H1 (cell line): ENCODE measurements around the gene TEX48. TPM values are rescaled to one million over a fixed set of nuclear protein-coding genes. Genes with fewer than 3 reads are reported as not detected.
A peak's percentile ranks its signal among the peaks of the same experiment; 100 is the strongest.

Experiments
- CTCF ChIA-PET: fragments of 300-600 bp; sonication (Branson Sonifier 250); formaldehyde crosslinking; loops from one replicate; lab custom pipeline; 2021; ENCODE audit not compliant: partially characterized antibody; lab: Charles Lee
- POLR2A ChIA-PET: fragments of 300-600 bp; sonication (Branson Sonifier 250); formaldehyde crosslinking; loops from one replicate; lab custom pipeline; 2021; ENCODE audit warnings: inconsistent platforms; ENCODE audit not compliant: partially characterized antibody; lab: Charles Lee
- DNase-seq, 2 experiments: peaks; one replicate each; pipeline versions ENCODE4 v3.0.0 to v3.0.0-alpha.2; 2010 to 2022; ENCODE audit warnings: low spot score in 2 of 2, low read depth in 1 of 2, mixed read lengths in 1 of 2
- FAIRE-seq: peaks from 2 replicates; lab custom pipeline; 2011; peaks lifted over from hg19 to GRCh38; lab: Jason Lieb, UNC
- H2AFZ ChIP-seq: 2 replicates; pipeline ENCODE4 v1.8.1; 2012; ENCODE audit warnings: low read length, inconsistent platforms
- H2AK5ac ChIP-seq: 2 replicates; pipeline ENCODE4 v1.6.1; 2013; ENCODE audit warnings: low read depth, low read length
- H2BK120ac ChIP-seq: replicated peaks from 2 replicates; pipeline ENCODE3; 2013; ENCODE audit warnings: low read depth, low read length, inconsistent platforms
- H2BK12ac ChIP-seq: 2 replicates; pipeline ENCODE4 v1.6.1; 2013; ENCODE audit warnings: low read depth, low read length
- H2BK15ac ChIP-seq: 2 replicates; pipeline ENCODE4 v1.6.1; 2013; ENCODE audit warnings: low read length
- H2BK20ac ChIP-seq: 2 replicates; pipeline ENCODE4 v1.6.1; 2013; ENCODE audit warnings: low read length
- H2BK5ac ChIP-seq: 2 replicates; pipeline ENCODE4 v1.6.1; 2013; ENCODE audit warnings: low read depth, low read length
- H3K14ac ChIP-seq: 2 replicates; pipeline ENCODE4 v1.6.1; 2013; ENCODE audit warnings: inconsistent platforms; ENCODE audit not compliant: insufficient read length
- H3K18ac ChIP-seq: 2 replicates; pipeline ENCODE4 v1.6.1; 2013; ENCODE audit warnings: low read length; ENCODE audit errors: extremely low read depth
- H3K23ac ChIP-seq: 2 replicates; pipeline ENCODE4 v1.6.1; 2013; ENCODE audit warnings: inconsistent platforms; ENCODE audit not compliant: insufficient read length
- H3K23me2 ChIP-seq: 2 replicates; pipeline ENCODE4 v1.6.1; 2013; ENCODE audit warnings: low read depth, low read length
- H3K27ac ChIP-seq: 2 replicates; pipeline ENCODE4 v1.6.1; 2011; ENCODE audit warnings: low read depth, low read length, inconsistent platforms
- H3K27me3 ChIP-seq, 4 experiments: replicated peaks in 1 of 4; 1 replicate in 1 of 4; 2 replicates in 3 of 4; pipeline versions ENCODE4 v1.6.1 to v1.8.1; 2011 to 2013; ENCODE audit warnings: low read length in 3 of 4, mild to moderate bottlenecking in 3 of 4, inconsistent platforms in 2 of 4, mixed read lengths in 2 of 4, moderate library complexity in 1 of 4; ENCODE audit not compliant: control insufficient read depth in 3 of 4, insufficient read depth in 3 of 4; ENCODE audit errors: extremely low read depth in 1 of 4
- H3K36me3 ChIP-seq, 4 experiments: 2 replicates each; pipeline versions ENCODE4 v1.6.1 to v1.8.1; 2011 to 2013; ENCODE audit warnings: mild to moderate bottlenecking in 4 of 4, low read length in 3 of 4, moderate library complexity in 2 of 4, control low read depth in 1 of 4, inconsistent platforms in 1 of 4; ENCODE audit not compliant: insufficient read depth in 4 of 4, control insufficient read depth in 2 of 4
- H3K4ac ChIP-seq: replicated peaks from 2 replicates; pipeline ENCODE3; 2013; ENCODE audit warnings: low read length, low read depth, mixed read lengths, inconsistent platforms; ENCODE audit not compliant: insufficient read length
- H3K4me1 ChIP-seq, 4 experiments: replicated peaks in 1 of 4; 1 replicate in 1 of 4; 2 replicates in 3 of 4; pipeline versions ENCODE4 v1.6.1 to v1.8.1; 2011 to 2013; ENCODE audit warnings: low read length in 3 of 4, inconsistent platforms in 2 of 4, mixed read lengths in 1 of 4; ENCODE audit not compliant: insufficient read depth in 4 of 4, control insufficient read depth in 3 of 4
- H3K4me2 ChIP-seq, 2 experiments: 2 replicates each; pipeline versions ENCODE4 v1.6.1 to v1.8.1; 2011 to 2013; ENCODE audit warnings: low read depth in 2 of 2, low read length in 2 of 2, control low read depth in 1 of 2, inconsistent platforms in 1 of 2, mild to moderate bottlenecking in 1 of 2; ENCODE audit not compliant: insufficient read depth in 1 of 2
- H3K4me3 ChIP-seq, 4 experiments: fragments of 200-600, 300-600 bp in 1 of 4; sonication (generic), shearing (Covaris generic), sonication (Bioruptor Twin) in 1 of 4; 2 replicates each; pipeline versions ENCODE4 v1.5.1 to v1.8.1; 2011 to 2016; ENCODE audit warnings: low read length in 4 of 4, low read depth in 3 of 4, control low read depth in 2 of 4, inconsistent platforms in 2 of 4, mild to moderate bottlenecking in 2 of 4, mixed read lengths in 1 of 4, moderate library complexity in 1 of 4; ENCODE audit not compliant: insufficient read depth in 2 of 4; ENCODE audit errors: extremely low read depth in 1 of 4
- H3K56ac ChIP-seq: replicated peaks from 2 replicates; pipeline ENCODE3; 2013; ENCODE audit warnings: low read depth, mild to moderate bottlenecking, mixed read lengths, low read length, inconsistent platforms; ENCODE audit not compliant: insufficient read length
- H3K79me1 ChIP-seq: 2 replicates; pipeline ENCODE4 v1.6.1; 2013; ENCODE audit warnings: low read depth, low read length, control low read depth
- H3K79me2 ChIP-seq, 2 experiments: 2 replicates each; pipeline versions ENCODE4 v1.6.1 to v1.8.1; 2012 to 2013; ENCODE audit warnings: low read length in 2 of 2, mild to moderate bottlenecking in 2 of 2, inconsistent platforms in 1 of 2; ENCODE audit not compliant: insufficient read depth in 2 of 2, control insufficient read depth in 1 of 2
- H3K9ac ChIP-seq, 4 experiments: replicated peaks in 1 of 4; 1 replicate in 1 of 4; 2 replicates in 3 of 4; pipeline versions ENCODE4 v1.6.1 to v1.8.1; 2011 to 2013; ENCODE audit warnings: low read depth in 3 of 4, low read length in 3 of 4, control low read depth in 2 of 4, mild to moderate bottlenecking in 2 of 4, moderate library complexity in 2 of 4, inconsistent platforms in 1 of 4; ENCODE audit errors: extremely low read depth in 1 of 4
- H3K9me3 ChIP-seq, 2 experiments: 2 replicates each; pipeline versions ENCODE4 v1.6.1 to v1.8.1; 2012 to 2013; ENCODE audit warnings: mild to moderate bottlenecking in 2 of 2, moderate library complexity in 2 of 2, control low read depth in 1 of 2, inconsistent platforms in 1 of 2, low read depth in 1 of 2, low read length in 1 of 2, mixed read lengths in 1 of 2; ENCODE audit not compliant: insufficient read depth in 2 of 2
- H4K20me1 ChIP-seq, 2 experiments: replicated peaks in 1 of 2; 2 replicates each; pipeline versions ENCODE3 to v1.8.1; 2011 to 2013; ENCODE audit warnings: inconsistent platforms in 2 of 2, low read length in 2 of 2, mild to moderate bottlenecking in 1 of 2; ENCODE audit not compliant: insufficient read depth in 2 of 2, control insufficient read depth in 1 of 2
- H4K5ac ChIP-seq: 2 replicates; pipeline ENCODE4 v1.6.1; 2013; ENCODE audit warnings: low read length, low read depth, mixed read lengths, inconsistent platforms; ENCODE audit not compliant: insufficient read length
- H4K8ac ChIP-seq: 2 replicates; pipeline ENCODE4 v1.8.0; 2013; ENCODE audit warnings: mild to moderate bottlenecking, moderate library complexity, low read length, inconsistent platforms; ENCODE audit not compliant: insufficient read depth; ENCODE audit errors: extremely low read depth
- H4K91ac ChIP-seq: replicated peaks from 2 replicates; pipeline ENCODE3; 2013; ENCODE audit warnings: low read length, mixed read lengths, inconsistent platforms; ENCODE audit not compliant: insufficient read length
- ATF3 ChIP-seq: IDR thresholded peaks from 2 replicates; pipeline ENCODE4 v1.6.1; 2011; ENCODE audit warnings: low read depth, mild to moderate bottlenecking, low read length; ENCODE audit not compliant: insufficient read depth
- BCL11A ChIP-seq, 2 experiments: IDR thresholded peaks; one replicate each; pipeline ENCODE4 v1.6.1; 2011; ENCODE audit warnings: low read depth in 2 of 2, low read length in 2 of 2, mild to moderate bottlenecking in 2 of 2
- CBX8 ChIP-seq: fragments of 300-800, 300-1000 bp; sonication (generic); IDR thresholded peaks from 2 replicates; pipeline ENCODE4 v1.7.1; 2016; ENCODE audit warnings: low read depth, low read length, borderline replicate concordance
- CEBPB ChIP-seq: IDR thresholded peaks from 2 replicates; pipeline ENCODE4 v1.6.1; 2012; ENCODE audit warnings: low read depth, low read length
- GTF2F1 ChIP-seq: IDR thresholded peaks from 2 replicates; pipeline ENCODE4 v1.6.1; 2012; ENCODE audit warnings: low read depth, low read length, improper control_type of control experiment, borderline replicate concordance
- PHF8 ChIP-seq: fragments of 200-600 bp; sonication (generic); conservative IDR thresholded peaks from 2 replicates; pipeline ENCODE4 v1.7.1; 2012; ENCODE audit warnings: low read depth, mild to moderate bottlenecking, inconsistent platforms, low read length, moderate library complexity
- RFX5 ChIP-seq: IDR thresholded peaks from 2 replicates; pipeline ENCODE4 v1.6.1; 2011; ENCODE audit warnings: low read depth, low read length, improper control_type of control experiment, borderline replicate concordance
- RXRA ChIP-seq: IDR thresholded peaks from 2 replicates; pipeline ENCODE4 v1.6.1; 2011; ENCODE audit warnings: low read depth, mild to moderate bottlenecking, low read length, moderate library complexity; ENCODE audit not compliant: insufficient read depth
- SIN3A ChIP-seq, 2 experiments: IDR thresholded peaks in 1 of 2; conservative IDR thresholded peaks in 1 of 2; 2 replicates each; pipeline ENCODE4 v1.6.1; 2011 to 2012; ENCODE audit warnings: low read length in 2 of 2, improper control_type of control experiment in 1 of 2, low read depth in 1 of 2, mild to moderate bottlenecking in 1 of 2
- SP2 ChIP-seq: IDR thresholded peaks from 2 replicates; pipeline ENCODE4 v1.6.1; 2012; ENCODE audit warnings: mild to moderate bottlenecking, low read length, inconsistent platforms
- SUZ12 ChIP-seq: fragments of 200-600 bp; sonication (generic); IDR thresholded peaks from 2 replicates; pipeline ENCODE4 v1.6.1; 2012; ENCODE audit warnings: mild to moderate bottlenecking, inconsistent platforms, low read length, moderate library complexity, mixed read lengths
- TAF1 ChIP-seq: IDR thresholded peaks from 2 replicates; pipeline ENCODE4 v1.6.1; 2011; ENCODE audit warnings: mild to moderate bottlenecking, low read depth, low read length
- TBP ChIP-seq: IDR thresholded peaks from 2 replicates; pipeline ENCODE4 v1.6.1; 2011; ENCODE audit warnings: low read depth, low read length, improper control_type of control experiment
- TEAD4 ChIP-seq: IDR thresholded peaks from 2 replicates; pipeline ENCODE4 v1.6.1; 2012; ENCODE audit warnings: low read depth, low read length, inconsistent platforms, mixed read lengths
- WGBS, 2 experiments: shearing (Covaris generic) in 1 of 2; methylation state at CpG; one replicate each; pipeline versions ENCODE4 v1.1.6 to v1.1.7; 2013 to 2015; ENCODE audit warnings: low lambda C conversion rate in 2 of 2, mixed read lengths in 2 of 2, inconsistent platforms in 1 of 2, low coverage in 1 of 2, missing lambda C conversion rate in 1 of 2; ENCODE audit not compliant: insufficient replicate concordance in 2 of 2, insufficient coverage in 1 of 2, insufficient read length in 1 of 2; ENCODE audit errors: extremely low coverage in 1 of 2, missing lambda C conversion rate in 1 of 2; 5-methylcytosine and 5-hydroxymethylcytosine counted together
- polyA plus RNA-seq, 7 experiments: library from polyadenylated mRNA; depleted of rRNA in 3 of 7; stranded (reverse) in 5 of 7; unstranded in 2 of 7; fragments of >200 nt in 5 of 7; fragments of 200-250 nt in 2 of 7; gene quantifications; 1 replicate in 5 of 7; 2 replicates in 1 of 7; 4 replicates in 1 of 7; pipeline versions ENCODE4 v1.2.1 to v1.2.3, GENCODE V29; 2011 to 2013; ENCODE audit warnings: missing spikeins in 2 of 7, mixed read lengths in 2 of 7
- total RNA-seq: library from RNA; stranded (reverse); fragmentation: NEBNext Ultra II Directional; extraction: Animal tissue kit (Norgen Biotek cat#: 25700); gene quantifications from 2 replicates; pipeline ENCODE4 v1.2.1, GENCODE V29; 2021

The TEX48 gene
- total and polyA plus RNA-seq, 2 of the 8 experiments (the other 6 are each of a cell fraction or from before 2014, with no cell fraction given) = not detected

GRCh38 chr9:114689813-114690212 lies 7.8 kb upstream of the TEX48 start:
- H4K5ac ChIP-seq = no peak overlapping the region
- no peak overlapping the region for H4K8ac ChIP-seq
- no peaks in the 10 kb centered on the region for H3K79me2 ChIP-seq
- no peak overlapping the region for H4K91ac ChIP-seq
- H2AK5ac ChIP-seq = no peak overlapping the region
- no peak overlapping the region for H2BK20ac ChIP-seq
- H3K4ac ChIP-seq = no peak overlapping the region
- 0 out of 7 replicates have a peak, but pooled peaks cover 0 to 1% (median 0%) of the 10 kb centered on the region in 4 experiments for H3K27me3 ChIP-seq
- 0 out of 4 replicates have a peak overlapping the region, but pooled peaks of 1 of the 2 experiments have one; percentile 9 for H3K4me2 ChIP-seq
- no peak overlapping the region for H2BK15ac ChIP-seq
- no peak overlapping the region for H2BK120ac ChIP-seq
- no peak overlapping the region for H3K4me3 ChIP-seq
- ChIA-PET CTCF (interaction anchor here (0.7 to 8.6 kb wide), 6 partner anchors 8 to 1457 kb away, joined by 3 to 71 read pairs (median 4); partner anchors contain the start of gene TEX48), POLR2A (no interaction called here)
- WGBS, 2 experiments = 71% methylated on average over 3 of the region's 7 CpGs; no CpG with 5 or more reads in 1 of the 2 experiments
- H3K14ac ChIP-seq = no peak overlapping the region
- no peaks in the 10 kb centered on the region for H3K4me1 ChIP-seq
- peaks cover 0 to 3% of the 10 kb centered on the region in 2 experiments for H4K20me1 ChIP-seq
- no peaks in the 10 kb centered on the region for H3K23me2 ChIP-seq
- no peak overlapping the region for H3K23ac ChIP-seq
- no peak overlapping the region for H2BK5ac ChIP-seq
- DNase-seq (no peak), FAIRE-seq (no peak)
- H3K56ac ChIP-seq = no peak overlapping the region
- H3K9me3 ChIP-seq = no peaks in the 10 kb centered on the region
- no peak overlapping the region for H3K9ac ChIP-seq
- H2BK12ac ChIP-seq = no peak overlapping the region
- H3K36me3 ChIP-seq = no peaks in the 10 kb centered on the region
- H3K27ac ChIP-seq = no peak overlapping the region
- no peak overlapping the region for H3K18ac ChIP-seq
- no peaks in the 10 kb centered on the region for H3K79me1 ChIP-seq
- no peak overlapping the region for H2AFZ ChIP-seq
- TF ChIP-seq BCL11A (IDR thresholded peaks at IDR 0.05; ENCODE audit: low read depth in 2 of 2, low read length in 2 of 2) = no peak
- TF ChIP-seq TAF1 = no peak
- TF ChIP-seq RXRA = no peak
- no peak for TF ChIP-seq SP2
- no peak for TF ChIP-seq SUZ12
- TF ChIP-seq SIN3A (conservative IDR thresholded peaks at IDR 0.05 in 1 of 2, IDR thresholded peaks at IDR 0.05 in 1 of 2; ENCODE audit: low read depth in 1 of 2, low read length in 2 of 2) = no peak
- TF ChIP-seq RFX5 = no peak
- TF ChIP-seq CEBPB = no peak
- no peak for TF ChIP-seq CBX8
- no peak for TF ChIP-seq TEAD4
- TF ChIP-seq ATF3 = no peak
- TF ChIP-seq GTF2F1 = no peak
- TF ChIP-seq PHF8 = no peak
- no peak for TF ChIP-seq TBP
